ENCODE results near the gene KIAA1328.

The KIAA1328 gene

DNA sequence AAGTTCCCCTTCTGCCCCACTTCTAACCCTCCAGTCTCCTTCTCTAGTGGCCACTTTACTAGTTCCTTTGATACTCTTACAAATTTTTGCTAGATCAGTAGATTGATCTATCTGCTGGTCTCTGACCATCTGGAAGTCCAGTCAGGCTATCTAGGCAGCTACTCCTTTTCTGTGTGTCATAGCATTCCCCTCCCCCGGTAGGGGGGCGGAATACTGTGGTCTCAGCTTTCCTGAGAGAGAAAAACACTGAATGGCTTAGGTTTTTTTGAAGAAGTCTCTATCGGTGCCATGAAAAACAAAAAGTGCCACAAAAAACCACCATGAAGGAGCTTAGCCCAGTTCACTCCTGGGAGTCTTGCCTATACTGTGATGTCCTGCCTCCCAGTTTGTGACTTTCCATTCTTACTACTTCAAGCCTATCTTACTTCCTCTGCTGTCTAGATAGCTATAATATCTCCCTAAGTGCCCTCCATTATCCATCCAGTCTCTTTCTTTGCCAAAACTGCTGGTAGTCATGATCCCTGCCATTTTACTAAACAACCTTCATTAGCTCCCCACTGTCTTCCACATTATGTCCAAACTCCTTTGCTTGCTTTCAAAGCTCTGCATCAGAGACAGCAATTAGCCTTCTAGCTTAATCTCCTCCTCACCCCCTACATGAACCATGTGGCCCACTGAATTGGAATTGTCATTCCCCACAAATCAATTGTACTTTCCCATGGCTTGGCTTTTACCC lies 30.0 kb upstream of the KIAA1328 start:
- H3K4me3 ChIP-seq (ENCODE audit: low read length), result no peak overlapping the region
- TF ChIP-seq, protein P1, sequence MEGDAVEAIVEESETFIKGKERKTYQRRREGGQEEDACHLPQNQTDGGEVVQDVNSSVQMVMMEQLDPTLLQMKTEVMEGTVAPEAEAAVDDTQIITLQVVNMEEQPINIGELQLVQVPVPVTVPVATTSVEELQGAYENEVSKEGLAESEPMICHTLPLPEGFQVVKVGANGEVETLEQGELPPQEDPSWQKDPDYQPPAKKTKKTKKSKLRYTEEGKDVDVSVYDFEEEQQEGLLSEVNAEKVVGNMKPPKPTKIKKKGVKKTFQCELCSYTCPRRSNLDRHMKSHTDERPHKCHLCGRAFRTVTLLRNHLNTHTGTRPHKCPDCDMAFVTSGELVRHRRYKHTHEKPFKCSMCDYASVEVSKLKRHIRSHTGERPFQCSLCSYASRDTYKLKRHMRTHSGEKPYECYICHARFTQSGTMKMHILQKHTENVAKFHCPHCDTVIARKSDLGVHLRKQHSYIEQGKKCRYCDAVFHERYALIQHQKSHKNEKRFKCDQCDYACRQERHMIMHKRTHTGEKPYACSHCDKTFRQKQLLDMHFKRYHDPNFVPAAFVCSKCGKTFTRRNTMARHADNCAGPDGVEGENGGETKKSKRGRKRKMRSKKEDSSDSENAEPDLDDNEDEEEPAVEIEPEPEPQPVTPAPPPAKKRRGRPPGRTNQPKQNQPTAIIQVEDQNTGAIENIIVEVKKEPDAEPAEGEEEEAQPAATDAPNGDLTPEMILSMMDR (IDR thresholded peaks at IDR 0.05; ENCODE audit: insufficient read depth, low read depth, low read length, missing control alignments), result no peak
- no peak for DNase-seq (ENCODE audit: low read depth)

DNA sequence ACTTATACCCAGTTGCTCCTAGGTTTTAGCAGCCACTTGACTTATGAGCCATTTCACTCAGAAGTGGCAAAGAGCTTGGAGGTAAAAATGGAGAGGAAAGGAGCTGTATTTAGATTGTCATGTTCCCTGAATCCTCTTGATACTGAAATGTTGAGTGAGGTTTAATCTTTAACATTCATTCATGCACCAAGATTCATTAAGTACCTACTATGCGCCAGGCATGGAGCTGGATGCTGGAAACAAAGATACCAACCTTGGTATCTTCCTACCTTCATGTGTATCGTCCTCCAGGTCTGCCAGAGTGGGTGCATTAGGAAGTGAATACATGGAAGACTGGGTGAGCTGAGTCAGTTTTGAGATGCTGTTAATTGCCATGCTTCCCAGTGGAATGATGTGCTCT lies 23.8 kb upstream of the KIAA1328 start:
- TF ChIP-seq, protein P1 (IDR thresholded peaks at IDR 0.05; ENCODE audit: insufficient read depth, low read depth, low read length, missing control alignments), result no peak
- no peak overlapping the region for H3K4me3 ChIP-seq (ENCODE audit: low read length)
- no peak for DNase-seq (ENCODE audit: low read depth)

DNA sequence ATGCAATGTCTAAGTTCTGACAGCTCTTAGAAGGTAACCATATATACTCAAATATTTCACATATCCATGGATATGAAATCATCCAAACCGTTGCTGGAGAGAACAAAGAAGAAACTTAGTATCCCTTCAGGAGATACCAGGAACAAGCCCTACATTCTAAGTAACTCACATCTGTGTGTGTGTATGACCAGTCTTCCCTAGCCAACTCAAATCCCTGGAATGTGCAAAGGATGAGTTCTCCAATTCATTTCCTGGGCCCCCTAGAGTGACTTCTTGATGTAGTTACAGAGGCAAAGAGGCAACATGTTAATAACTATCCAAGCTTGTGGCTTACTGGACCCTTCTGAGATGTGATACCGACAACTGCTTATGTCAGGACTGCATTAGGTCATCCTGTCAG lies 20.2 kb upstream of the KIAA1328 start:
- DNase-seq (ENCODE audit: low read depth), result peak; percentile 33
- H3K4me3 ChIP-seq (ENCODE audit: low read length), result no peak overlapping the region
- TF ChIP-seq, protein P1 (IDR thresholded peaks at IDR 0.05; ENCODE audit: insufficient read depth, low read depth, low read length, missing control alignments), result no peak

DNA sequence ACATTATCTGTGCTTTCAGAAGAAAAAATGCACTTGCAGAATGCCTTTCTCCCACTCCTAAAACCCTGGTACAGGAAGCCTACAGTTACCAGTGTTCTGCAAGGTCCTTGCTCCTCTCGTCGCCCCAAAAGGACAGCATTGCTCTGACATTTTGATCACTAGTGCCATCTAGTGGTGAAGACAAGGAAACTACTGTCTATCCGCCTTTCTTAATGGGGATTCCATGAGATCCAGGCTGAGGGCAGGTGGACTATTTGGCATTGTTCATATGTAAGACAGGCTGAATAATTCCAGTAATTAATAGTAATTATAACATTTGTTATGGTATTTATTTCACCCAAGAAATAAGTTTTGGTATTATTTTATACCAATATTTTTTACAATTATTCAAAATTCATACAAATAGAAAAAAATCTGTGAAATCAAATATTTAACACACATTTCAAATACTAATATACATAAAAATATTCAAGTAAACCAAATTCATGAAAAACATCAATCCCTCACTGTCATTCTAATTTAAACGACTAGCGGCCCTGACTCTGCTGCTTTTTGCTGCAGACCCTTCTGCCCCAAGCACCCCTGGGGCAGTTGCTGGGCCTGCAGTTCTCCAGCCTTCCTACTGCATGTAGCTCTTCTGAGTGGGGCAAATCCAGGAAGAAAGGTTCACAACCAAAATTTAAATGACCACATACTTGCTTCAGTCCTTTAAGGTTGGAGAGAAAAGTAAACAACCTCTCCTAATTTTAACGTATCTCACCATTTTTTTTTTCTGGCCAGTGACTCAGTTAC lies 19.1 kb upstream of the KIAA1328 start:
- DNase-seq (ENCODE audit: low read depth), result peak; percentile 72
- TF ChIP-seq, protein P1 (IDR thresholded peaks at IDR 0.05; ENCODE audit: insufficient read depth, low read depth, low read length, missing control alignments), result peak; percentile 86

DNA sequence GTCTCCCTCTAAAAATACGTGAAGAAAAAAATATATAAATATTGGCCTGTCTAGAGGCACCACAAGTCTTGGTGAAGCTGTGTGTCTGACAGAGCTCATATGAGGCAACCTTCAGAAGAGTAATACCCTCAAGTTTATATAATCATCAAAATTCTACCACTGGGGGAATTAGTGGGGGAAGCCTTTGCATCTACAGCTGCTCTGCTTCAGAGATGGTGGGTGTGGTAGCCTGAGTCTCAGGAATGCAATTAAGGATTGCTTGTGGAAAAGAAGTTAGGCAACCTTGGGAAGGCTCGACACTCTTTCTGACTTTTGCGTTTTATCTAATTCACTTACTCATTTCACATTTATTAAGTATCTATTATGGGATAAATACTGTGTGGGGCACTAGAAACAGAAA lies 17.5 kb upstream of the KIAA1328 start:
- no peak overlapping the region for H3K4me3 ChIP-seq (ENCODE audit: low read length)
- TF ChIP-seq, protein P1 (IDR thresholded peaks at IDR 0.05; ENCODE audit: insufficient read depth, low read depth, low read length, missing control alignments), result no peak
- no peak for DNase-seq (ENCODE audit: low read depth)

More for the DNA sequence above, 19.1 kb upstream of the KIAA1328 start:
- H3K4me3 ChIP-seq (ENCODE audit: low read length), result no peak overlapping the region

DNA sequence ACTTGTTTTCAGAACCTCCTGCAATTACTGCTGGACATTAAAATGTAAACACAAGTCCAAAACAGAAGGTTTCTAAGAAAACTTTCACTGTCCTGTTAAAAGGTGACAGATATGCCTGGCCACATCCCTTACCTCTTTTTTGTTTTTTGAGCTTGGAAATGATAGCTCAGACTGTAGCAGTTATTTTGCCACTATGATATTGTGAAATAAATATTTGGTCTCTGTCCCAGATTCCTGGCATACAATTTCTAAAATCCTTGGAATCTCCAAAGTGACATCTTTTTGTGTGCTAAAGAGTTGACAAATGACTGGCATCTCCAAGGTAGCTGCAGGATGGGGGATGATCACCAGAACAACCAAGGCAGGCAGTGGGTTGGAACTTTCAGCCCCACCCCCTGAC lies 17.0 kb upstream of the KIAA1328 start:
- H3K4me3 ChIP-seq (ENCODE audit: low read length), result no peak overlapping the region
- no peak for DNase-seq (ENCODE audit: low read depth)
- TF ChIP-seq, protein P1 (IDR thresholded peaks at IDR 0.05; ENCODE audit: insufficient read depth, low read depth, low read length, missing control alignments), result no peak
